Keratinocyte (primary cell): ENCODE data around the gene BBLN. TPM values are rescaled to one million over a fixed set of nuclear protein-coding genes. Genes with fewer than 3 reads are reported as not detected.

Experiments
- DNase-seq: peaks from one replicate; pipeline ENCODE4 v3.0.0-alpha.2; 2011; ENCODE audit warnings: low read depth, missing footprints, low spot score
- FAIRE-seq: peaks from 2 replicates; lab custom pipeline; 2011; peaks lifted over from hg19 to GRCh38; lab: Jason Lieb, UNC
- H2AFZ ChIP-seq: 2 replicates; pipeline ENCODE4 v1.6.0; 2012; ENCODE audit warnings: low read length, control low read depth, inconsistent platforms; ENCODE audit not compliant: control insufficient read depth
- H3K27ac ChIP-seq: 2 replicates; pipeline ENCODE4 v1.5.1; 2011; ENCODE audit warnings: low read length; ENCODE audit not compliant: control insufficient read depth, insufficient read depth
- H3K27me3 ChIP-seq: 3 replicates; pipeline ENCODE4 v1.6.0; 2011; ENCODE audit warnings: low read length; ENCODE audit not compliant: control insufficient read depth, insufficient read depth; ENCODE audit errors: extremely low read depth
- H3K36me3 ChIP-seq, 2 experiments: 2 replicates in 1 of 2; 3 replicates in 1 of 2; pipeline ENCODE4 v1.5.1; 2011; ENCODE audit warnings: low read length in 2 of 2, mild to moderate bottlenecking in 1 of 2; ENCODE audit not compliant: control insufficient read depth in 2 of 2, insufficient read depth in 2 of 2; ENCODE audit errors: extremely low read depth in 1 of 2
- H3K4me1 ChIP-seq: 3 replicates; pipeline ENCODE4 v1.5.1; 2011; ENCODE audit warnings: low read length; ENCODE audit not compliant: control insufficient read depth, insufficient read depth; ENCODE audit errors: extremely low read depth
- H3K4me2 ChIP-seq: 3 replicates; pipeline ENCODE4 v1.6.0; 2011; ENCODE audit warnings: low read depth, low read length; ENCODE audit not compliant: control insufficient read depth, insufficient read depth; ENCODE audit errors: extremely low read depth
- H3K4me3 ChIP-seq, 3 experiments: fragments of 200-600 bp in 1 of 3; sonication (generic) in 1 of 3; 2 replicates in 2 of 3; 3 replicates in 1 of 3; pipeline ENCODE4 v1.5.1; 2011 to 2016; ENCODE audit warnings: low read length in 3 of 3, mild to moderate bottlenecking in 3 of 3, control low read depth in 2 of 3, inconsistent platforms in 1 of 3, low read depth in 1 of 3, mixed read lengths in 1 of 3, mixed run types in 1 of 3, moderate library complexity in 1 of 3; ENCODE audit not compliant: control insufficient read depth in 2 of 3, insufficient read depth in 2 of 3; ENCODE audit errors: extremely low read depth in 1 of 3
- H3K79me2 ChIP-seq: 2 replicates; pipeline ENCODE4 v1.6.0; 2012; ENCODE audit warnings: low read length; ENCODE audit not compliant: control insufficient read depth, insufficient read depth
- H3K9ac ChIP-seq: 3 replicates; pipeline ENCODE4 v1.6.0; 2011; ENCODE audit warnings: low read length; ENCODE audit not compliant: control insufficient read depth, insufficient read depth; ENCODE audit errors: extremely low read depth
- H3K9me1 ChIP-seq: 3 replicates; pipeline ENCODE4 v1.6.0; 2011; ENCODE audit warnings: low read length; ENCODE audit not compliant: control insufficient read depth, insufficient read depth; ENCODE audit errors: extremely low read depth
- H3K9me3 ChIP-seq: 2 replicates; pipeline ENCODE4 v1.5.1; 2012; ENCODE audit warnings: low read depth, low read length; ENCODE audit not compliant: control insufficient read depth
- H4K20me1 ChIP-seq: 3 replicates; pipeline ENCODE4 v1.6.0; 2011; ENCODE audit warnings: low read length; ENCODE audit not compliant: control insufficient read depth, insufficient read depth; ENCODE audit errors: extremely low read depth
- EZH2 ChIP-seq: IDR thresholded peaks from one replicate; pipeline ENCODE4 v1.6.1; 2012; ENCODE audit warnings: inconsistent platforms, mild to moderate bottlenecking, low read length, moderate library complexity
- dilution Hi-C: fragments of 300-500 bp; cut with MboI; formaldehyde crosslinking; loops from one replicate; pipeline ENCODE4 v1.7.0; 2020; ENCODE audit warnings: low sequenced_read_pairs; ENCODE audit not compliant: extremely low pct_ligation_motif_present
- polyA plus RNA-seq, 5 experiments: library from polyadenylated mRNA; depleted of rRNA in 3 of 5; stranded (reverse) in 3 of 5; stranded (forward) in 1 of 5; unstranded in 1 of 5; fragments of >200 nt; gene quantifications; 1 replicate in 1 of 5; 2 replicates in 3 of 5; 3 replicates in 1 of 5; pipeline versions ENCODE4 v1.2.1 to v1.2.3, GENCODE V29; 2011 to 2012; ENCODE audit warnings: missing spikeins in 2 of 5, low read depth in 1 of 5, low replicate concordance in 1 of 5
- TF ChIP-seq, protein P1 (sequence below), 3 experiments: IDR thresholded peaks in 1 of 3; conservative IDR thresholded peaks in 1 of 3; optimal IDR thresholded peaks in 1 of 3; 2 replicates in 2 of 3; 3 replicates in 1 of 3; pipeline versions ENCODE3 to v1.5.1; 2011; ENCODE audit warnings: low read length in 3 of 3, mild to moderate bottlenecking in 3 of 3, moderate library complexity in 2 of 3, control low read depth in 1 of 3, inconsistent platforms in 1 of 3; ENCODE audit not compliant: insufficient read depth in 2 of 3; ENCODE audit errors: extremely low read depth in 1 of 3

BBLN gene
- polyA plus RNA-seq, 1 donor (not counting 4 experiments of a cell fraction or from before 2014, with no cell fraction given), result 35.9 TPM

DNA sequence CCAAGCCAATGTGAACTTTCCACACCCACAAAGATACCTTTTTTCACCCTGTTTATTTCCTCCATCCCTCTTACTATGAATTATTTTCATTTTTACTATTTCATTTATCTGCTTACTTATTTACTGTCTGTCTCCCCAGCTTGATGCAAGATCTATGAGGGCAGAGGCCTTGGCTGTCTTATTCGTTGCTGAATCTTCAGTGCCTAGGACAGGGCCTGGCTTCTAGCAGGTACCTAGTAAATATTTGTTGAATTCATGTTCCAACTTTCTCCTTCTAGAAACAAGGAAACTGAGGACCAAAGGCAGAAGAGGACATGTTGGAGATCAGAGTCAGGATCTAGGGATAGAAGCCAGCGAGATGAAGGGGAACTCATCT lies 42.6 kb downstream of the BBLN start:
- Histone ChIP-seq H3K9me3 (no peaks in the 10 kb centered on the region), H3K4me2 (no peak overlapping the region), H2AFZ (no peak overlapping the region), H3K4me3 (no peak overlapping the region), H3K9me1 (no peaks in the 10 kb centered on the region), H4K20me1 (no peaks in the 10 kb centered on the region), H3K79me2 (no peaks in the 10 kb centered on the region), H3K27me3 (peaks cover 17% of the 10 kb centered on the region), H3K4me1 (no peaks in the 10 kb centered on the region), H3K36me3 (no peaks in the 10 kb centered on the region), H3K9ac (no peak overlapping the region), H3K27ac (no peak overlapping the region)
- no peak for DNase-seq
- TF ChIP-seq, protein P1, sequence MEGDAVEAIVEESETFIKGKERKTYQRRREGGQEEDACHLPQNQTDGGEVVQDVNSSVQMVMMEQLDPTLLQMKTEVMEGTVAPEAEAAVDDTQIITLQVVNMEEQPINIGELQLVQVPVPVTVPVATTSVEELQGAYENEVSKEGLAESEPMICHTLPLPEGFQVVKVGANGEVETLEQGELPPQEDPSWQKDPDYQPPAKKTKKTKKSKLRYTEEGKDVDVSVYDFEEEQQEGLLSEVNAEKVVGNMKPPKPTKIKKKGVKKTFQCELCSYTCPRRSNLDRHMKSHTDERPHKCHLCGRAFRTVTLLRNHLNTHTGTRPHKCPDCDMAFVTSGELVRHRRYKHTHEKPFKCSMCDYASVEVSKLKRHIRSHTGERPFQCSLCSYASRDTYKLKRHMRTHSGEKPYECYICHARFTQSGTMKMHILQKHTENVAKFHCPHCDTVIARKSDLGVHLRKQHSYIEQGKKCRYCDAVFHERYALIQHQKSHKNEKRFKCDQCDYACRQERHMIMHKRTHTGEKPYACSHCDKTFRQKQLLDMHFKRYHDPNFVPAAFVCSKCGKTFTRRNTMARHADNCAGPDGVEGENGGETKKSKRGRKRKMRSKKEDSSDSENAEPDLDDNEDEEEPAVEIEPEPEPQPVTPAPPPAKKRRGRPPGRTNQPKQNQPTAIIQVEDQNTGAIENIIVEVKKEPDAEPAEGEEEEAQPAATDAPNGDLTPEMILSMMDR (optimal IDR thresholded peaks at IDR 0.05 in 1 of 3, IDR thresholded peaks at IDR 0.05 in 1 of 3, conservative IDR thresholded peaks at IDR 0.05 in 1 of 3; ENCODE audit: extremely low read depth in 1 of 3, insufficient read depth in 2 of 3, low read length in 3 of 3), result no peak
- no peak for TF ChIP-seq EZH2
- dilution Hi-C loops, result no loop called here
- FAIRE-seq, result no peak

DNA sequence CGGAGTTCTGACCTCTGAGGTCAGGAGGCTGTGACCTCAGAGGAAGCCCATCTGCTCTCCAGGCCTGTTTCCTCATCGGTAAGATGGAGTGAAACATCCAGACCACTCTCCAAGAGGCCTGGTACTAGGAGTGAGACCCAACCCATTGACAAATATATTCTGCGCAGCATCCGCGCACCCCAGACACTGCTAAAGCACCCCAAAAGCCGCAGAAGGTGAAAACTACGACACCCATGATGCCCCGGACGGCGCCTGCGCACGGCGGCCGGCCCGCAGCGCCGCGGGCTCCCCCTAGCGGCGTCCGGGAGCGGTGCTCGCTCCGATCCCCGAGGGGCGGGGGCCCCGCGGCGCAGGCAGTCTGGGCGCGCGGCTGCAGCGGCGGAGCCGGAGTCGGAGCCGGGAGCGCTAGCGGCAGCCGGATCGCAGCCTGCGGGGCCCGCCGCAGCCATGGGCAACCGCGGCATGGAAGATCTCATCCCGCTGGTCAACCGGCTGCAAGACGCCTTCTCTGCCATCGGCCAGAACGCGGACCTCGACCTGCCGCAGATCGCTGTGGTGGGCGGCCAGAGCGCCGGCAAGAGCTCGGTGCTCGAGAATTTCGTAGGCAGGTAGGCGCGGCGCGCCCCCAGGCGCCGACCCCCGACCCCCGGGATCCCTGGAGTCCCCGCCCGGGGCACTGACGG lies 43.1 kb downstream of the BBLN start, which contains the start of gene DNM1:
Gene DNM1, plus strand, starts transcription at position 356 of the 683 bp plus-strand sequence. Its CDS starts 92 bp downstream, at position 448.
- Histone ChIP-seq H3K9me3 (no peaks in the 10 kb centered on the region), H3K4me1 (peaks cover under 1% of the 10 kb centered on the region), H3K36me3 (no peaks in the 10 kb centered on the region), H3K27me3 (peaks cover 17% of the 10 kb centered on the region), H3K4me2 (peak within 1 kb of the TSS; percentile 78), H2AFZ (peak within 1 kb of the TSS; percentile 82), H3K9me1 (no peaks in the 10 kb centered on the region), H3K4me3 (peak within 1 kb of the TSS; percentile 34 to 66 (median 62)), H3K27ac (no peak within 1 kb of the TSS), H4K20me1 (no peaks in the 10 kb centered on the region), H3K79me2 (no peaks in the 10 kb centered on the region), H3K9ac (peak within 1 kb of the TSS; percentile 41)
- DNase-seq (no peak), FAIRE-seq (no peak)
- dilution Hi-C loops, result no loop called here
- no peak for TF ChIP-seq EZH2
- TF ChIP-seq, protein P1 (optimal IDR thresholded peaks at IDR 0.05 in 1 of 3, IDR thresholded peaks at IDR 0.05 in 1 of 3, conservative IDR thresholded peaks at IDR 0.05 in 1 of 3; ENCODE audit: extremely low read depth in 1 of 3, insufficient read depth in 2 of 3, low read length in 3 of 3), result peak; percentile 59 to 86 (median 68)
